K562 (cell line): ENCODE results near the gene KCTD19. TPM values are rescaled to one million over a fixed set of nuclear protein-coding genes. Genes with fewer than 3 reads are reported as not detected.

Source experiments
- ATAC-seq: fragments of 200-7000 bp; cut with Tn5 transposase; 3 replicates; pipeline ENCODE4 v1.9.1; 2020; ENCODE audit warnings: moderate library complexity
- BruUV-seq: library from RNA; stranded (reverse); fragments of 400-500 nt; replicated peaks from 2 replicates; lab custom pipeline; 2021; lab: Mats Ljungman, UMichigan
- CTCF ChIA-PET: fragments of 300-600 bp; formaldehyde crosslinking; extraction: SDS; loops from one replicate; lab custom pipeline; 2021; ENCODE audit warnings: low intra/inter-chr PET ratio; lab: Yijun Ruan, JAX
- POLR2A ChIA-PET: fragments of 300-600, 350-650 bp; sonication (Branson Sonifier 250); formaldehyde crosslinking; extraction: SDS; loops from one replicate; lab custom pipeline; 2021; ENCODE audit warnings: antibody characterized with exemption, inconsistent platforms; lab: Yijun Ruan, JAX
- DNase-seq, 4 experiments: peaks; one replicate each; pipeline versions ENCODE4 v3.0.0 to v3.0.0-alpha.2; 2011 to 2018; ENCODE audit warnings: low spot score in 3 of 4, mixed read lengths in 3 of 4; ENCODE audit errors: extremely low read depth in 1 of 4
- FAIRE-seq: peaks from 2 replicates; lab custom pipeline; 2011; peaks lifted over from hg19 to GRCh38; lab: Jason Lieb, UNC
- H2AFZ ChIP-seq: 2 replicates; pipeline ENCODE4 v1.6.0; 2011; ENCODE audit warnings: low read depth, low read length, control low read depth, inconsistent platforms
- H3K27ac ChIP-seq: fragments of 200-600 bp; 3 replicates; pipeline ENCODE4 v1.8.0; 2011; ENCODE audit warnings: low read depth, mild to moderate bottlenecking, control low read depth, inconsistent platforms, low read length, moderate library complexity, mixed read lengths; ENCODE audit errors: extremely low read depth
- H3K27me3 ChIP-seq, 2 experiments: fragments of 300-600 bp in 1 of 2; 2 replicates in 1 of 2; 3 replicates in 1 of 2; pipeline versions ENCODE4 v1.6.0 to v1.8.0; 2011; ENCODE audit warnings: inconsistent platforms in 2 of 2, low read length in 2 of 2, mild to moderate bottlenecking in 1 of 2, mixed read lengths in 1 of 2, moderate library complexity in 1 of 2; ENCODE audit not compliant: control insufficient read depth in 2 of 2, insufficient read depth in 2 of 2
- H3K36me3 ChIP-seq: fragments of 300-600 bp; 3 replicates; pipeline ENCODE4 v1.8.0; 2011; ENCODE audit warnings: mild to moderate bottlenecking, low read length, inconsistent platforms; ENCODE audit not compliant: control insufficient read depth, insufficient read depth
- H3K4me1 ChIP-seq, 2 experiments: fragments of 200-600 bp in 1 of 2; replicated peaks in 1 of 2; 2 replicates in 1 of 2; 3 replicates in 1 of 2; pipeline versions ENCODE4 v1.5.1 to v1.8.0; 2011; ENCODE audit warnings: inconsistent platforms in 2 of 2, low read length in 2 of 2, mild to moderate bottlenecking in 1 of 2, mixed read lengths in 1 of 2, moderate library complexity in 1 of 2; ENCODE audit not compliant: control insufficient read depth in 2 of 2, insufficient read depth in 2 of 2
- H3K4me2 ChIP-seq: 2 replicates; pipeline ENCODE4 v1.6.1; 2011; ENCODE audit warnings: low read length, control low read depth, inconsistent platforms, mixed read lengths; ENCODE audit not compliant: insufficient read depth
- H3K4me3 ChIP-seq: fragments of 200-600 bp; sonication (generic), shearing (Covaris generic); 2 replicates; pipeline ENCODE4 v1.5.1; 2016; ENCODE audit warnings: control low read depth, inconsistent platforms
- H3K79me2 ChIP-seq: fragments of 200-600 bp; 3 replicates; pipeline ENCODE4 v1.8.0; 2011; ENCODE audit warnings: low read length, inconsistent platforms; ENCODE audit not compliant: control insufficient read depth, insufficient read depth
- H3K9ac ChIP-seq, 2 experiments: 2 replicates each; pipeline versions ENCODE4 v1.6.0 to v1.6.1; 2011; ENCODE audit warnings: low read depth in 2 of 2, low read length in 2 of 2, control low read depth in 1 of 2, inconsistent platforms in 1 of 2, mild to moderate bottlenecking in 1 of 2, mixed read lengths in 1 of 2; ENCODE audit not compliant: insufficient read depth in 1 of 2
- H3K9me1 ChIP-seq: one replicate; pipeline ENCODE4 v1.6.0; 2011; ENCODE audit warnings: inconsistent platforms, mild to moderate bottlenecking, low read length, moderate library complexity; ENCODE audit not compliant: control insufficient read depth, insufficient read depth
- H3K9me3 ChIP-seq: replicated peaks from 2 replicates; pipeline ENCODE4 v1.5.1; 2011; ENCODE audit warnings: low read depth, low read length, inconsistent platforms; ENCODE audit not compliant: control insufficient read depth, insufficient read depth
- H4K20me1 ChIP-seq: replicated peaks from 2 replicates; pipeline ENCODE4 v1.6.1; 2011; ENCODE audit warnings: low read length, inconsistent platforms, mixed read lengths; ENCODE audit not compliant: control insufficient read depth, insufficient read depth
- ARID4B ChIP-seq: sonication (generic); formaldehyde crosslinking; IDR thresholded peaks from 2 replicates; pipeline ENCODE4 v1.8.0; 2022; ENCODE audit warnings: mild to moderate bottlenecking, missing genetic modification reagents
- CUX1 ChIP-seq: fragments of 200-800 bp; sonication (Bioruptor generic); IDR thresholded peaks from 2 replicates; pipeline ENCODE4 v1.6.1; 2016; ENCODE audit warnings: missing genetic modification characterization, missing compliant biosample characterization
- KLF1 ChIP-seq: fragments of 450-650 bp; IDR thresholded peaks from 2 replicates; pipeline ENCODE4 v1.6.1; 2016; ENCODE audit warnings: missing genetic modification characterization, missing compliant biosample characterization
- NUFIP1 ChIP-seq: fragments of 450-650 bp; IDR thresholded peaks from 2 replicates; pipeline ENCODE4 v1.6.1; 2018; ENCODE audit not compliant: partially characterized antibody
- RERE ChIP-seq: sonication (generic); formaldehyde crosslinking; IDR thresholded peaks from 2 replicates; pipeline ENCODE4 v1.8.0; 2023; ENCODE audit warnings: missing genetic modification reagents, mild to moderate bottlenecking, borderline replicate concordance
- ZBED1 ChIP-seq: IDR thresholded peaks from 2 replicates; pipeline ENCODE4 v1.6.1; 2014
- WGBS: fragments of 100-300 bp; shearing (Covaris generic); methylation state at CpG from one replicate; pipeline ENCODE4 v1.1.6; 2016; ENCODE audit warnings: low coverage, mixed read lengths; ENCODE audit not compliant: insufficient coverage; ENCODE audit errors: missing lambda C conversion rate; 5-methylcytosine and 5-hydroxymethylcytosine counted together
- in situ Hi-C: fragments of 300-500 bp; cut with MboI; formaldehyde crosslinking; loops from 4 replicates; pipeline ENCODE4 v1.15.0; 2018; ENCODE audit warnings: inconsistent platforms, mixed read lengths
- intact Hi-C: fragments of 100-400 bp; cut with micrococcal nuclease; formaldehyde crosslinking; loops from 2 replicates; pipeline ENCODE4 v1.14.2; 2022
- polyA plus RNA-seq, 8 experiments: library from polyadenylated mRNA; depleted of rRNA in 4 of 8; stranded (reverse) in 5 of 8; unstranded in 3 of 8; fragments of >200 nt; fragmentation: Nextera tagmentation in 2 of 8; fragmentation: Illumina TruSeq in 1 of 8; extraction: Ambion mirVana in 2 of 8; extraction: Trizol in 1 of 8; gene quantifications; 2 replicates each; pipeline versions ENCODE4 v1.2.1 to v1.2.3, GENCODE V29; 2011 to 2014; ENCODE audit warnings: inconsistent platforms in 1 of 8, missing spikeins in 1 of 8
- total RNA-seq, 7 experiments: library from RNA; depleted of rRNA in 6 of 7; stranded (reverse); fragments of >200 nt in 6 of 7; fragmentation: Illumina TruSeq in 2 of 7; extraction: Trizol in 2 of 7; gene quantifications; 2 replicates each; pipeline versions ENCODE4 v1.2.1 to v1.2.3, GENCODE V29; 2011 to 2021; ENCODE audit warnings: low replicate concordance in 1 of 7

Gene KCTD19
- total and polyA plus RNA-seq, 9 of the 15 experiments (the other 6 are each of a cell fraction or from before 2014, with no cell fraction given) = 0.03 to 0.91 (median 0.22) TPM; not detected in 2

- CTCF ChIA-PET = interaction anchor here (0.7 kb wide), 1 partner anchor 90 kb away, joined by 3 read pairs; no protein-coding TSS in a partner anchor
- Histone ChIP-seq H3K36me3 (no peaks in the 10 kb centered on the region), H3K9ac (no peak overlapping the region), H3K9me3 (no peaks in the 10 kb centered on the region), H3K4me2 (no peak overlapping the region), H3K4me3 (no peak overlapping the region), H3K79me2 (no peaks in the 10 kb centered on the region), H3K27ac (no peak overlapping the region), H4K20me1 (no peaks in the 10 kb centered on the region), H3K27me3 (no peaks in the 10 kb centered on the region), H2AFZ (no peak overlapping the region), H3K9me1 (no peaks in the 10 kb centered on the region), H3K4me1 (no peaks in the 10 kb centered on the region)
- ATAC-seq (no peak), DNase-seq (no peak), FAIRE-seq (no peak)
- POLR2A ChIA-PET = no interaction called here
- intact Hi-C loops (loop anchor here (5.0 kb wide), 1 partner anchor 74 kb away; no protein-coding TSS in a partner anchor), in situ Hi-C loops (no loop called here)
- no TSS peak for BruUV-seq
- WGBS = 0% methylated on average over 1 of the region's 1 CpG
- TF ChIP-seq ARID4B (CRISPR knock-in tag) (no peak), RERE (CRISPR knock-in tag) (no peak), NUFIP1 (no peak), ZBED1 (no peak), CUX1 (CRISPR knock-in tag) (no peak), KLF1 (no peak)
These were observed 10.1 kb upstream of the KCTD19 start for GRCh38 chr16:67336648-67337047.
